GM23338 (cell line): ENCODE results near the gene IRAK1.

Experiments
- CREB1 ChIP-seq: fragments of 250-450 bp; sonication (Bioruptor Pico); IDR thresholded peaks from 2 replicates; pipeline ENCODE4 v1.5.0; 2020; ENCODE audit warnings: low read depth, mild to moderate bottlenecking, moderate library complexity
- EZH2 ChIP-seq: fragments of 200-600 bp; sonication (generic); IDR thresholded peaks from one replicate; pipeline ENCODE4 v1.8.0; 2017; ENCODE audit warnings: antibody characterized with exemption, mild to moderate bottlenecking, low read depth; ENCODE audit not compliant: unreplicated experiment
- EZH2phosphoT487 ChIP-seq: fragments of 200-600 bp; sonication (generic); IDR thresholded peaks from one replicate; pipeline ENCODE4 v1.8.1; 2018; ENCODE audit warnings: antibody characterized with exemption; ENCODE audit not compliant: unreplicated experiment
- POLR2AphosphoS5 ChIP-seq: IDR thresholded peaks from 2 replicates; pipeline ENCODE4 v1.6.1; 2016; ENCODE audit warnings: antibody characterized with exemption, low read depth
- STAT1 ChIP-seq: IDR thresholded peaks from one replicate; pipeline ENCODE4 v1.6.1; 2016; ENCODE audit warnings: antibody characterized with exemption; ENCODE audit not compliant: unreplicated experiment
- ZNF114 ChIP-seq: fragments of 250-450 bp; sonication (Bioruptor Pico); IDR thresholded peaks from 2 replicates; pipeline ENCODE4 v1.5.0; 2020; ENCODE audit warnings: mild to moderate bottlenecking, moderate library complexity
- TF ChIP-seq, protein P1 (sequence below), 2 experiments: fragments of 200-600 bp in 1 of 2; sonication (generic) in 1 of 2; conservative IDR thresholded peaks; 2 replicates each; pipeline versions ENCODE4 v1.5.1 to v1.6.1; 2016 to 2017; ENCODE audit warnings: antibody characterized with exemption in 2 of 2, low read depth in 2 of 2, mild to moderate bottlenecking in 2 of 2, moderate library complexity in 1 of 2
- TF ChIP-seq, protein P2 (sequence below): fragments of 250-450 bp; sonication (Bioruptor Pico); IDR thresholded peaks from 2 replicates; pipeline ENCODE4 v1.5.0; 2020; ENCODE audit warnings: mild to moderate bottlenecking, moderate library complexity
- TF ChIP-seq, protein P3 (sequence below): IDR thresholded peaks from one replicate; pipeline ENCODE4 v1.6.1; 2018; ENCODE audit warnings: antibody characterized with exemption; ENCODE audit not compliant: unreplicated experiment

DNA sequence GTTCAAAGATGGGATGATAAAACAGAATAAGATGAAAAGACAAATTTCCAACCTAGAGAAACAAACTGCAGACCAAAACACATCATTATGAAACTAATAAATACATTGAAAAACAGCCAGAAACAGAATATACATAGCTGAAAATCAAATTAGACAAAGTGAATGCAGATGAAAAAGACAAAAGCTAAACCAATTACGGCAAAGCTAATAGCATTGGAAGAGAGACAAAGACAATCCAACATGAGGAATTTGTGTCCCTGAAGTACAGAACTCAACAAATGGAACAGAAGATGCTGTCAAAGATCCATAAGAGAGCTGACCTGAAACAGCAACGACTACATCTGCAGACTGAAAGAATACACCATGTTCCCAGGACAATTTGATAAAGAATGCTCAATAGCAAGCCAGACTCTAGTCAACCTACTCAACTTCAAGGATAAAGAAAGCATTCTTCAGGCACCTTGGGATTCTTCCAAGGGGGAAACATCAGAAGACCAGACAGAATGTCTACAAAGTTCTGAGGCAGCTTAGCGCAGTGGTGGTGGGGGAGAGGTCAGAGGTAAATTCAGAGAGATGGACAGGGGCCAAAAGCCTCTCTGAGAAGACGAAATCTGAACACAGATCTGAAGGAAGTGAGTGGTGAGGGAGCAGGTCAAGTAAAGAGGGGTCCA, 27.4 kb upstream of the IRAK1 start:
- TF ChIP-seq STAT1 (no peak), ZNF114 (no peak), EZH2phosphoT487 (no peak), POLR2AphosphoS5 (no peak), EZH2 (no peak), CREB1 (CRISPR knock-in tag) (no peak)
- TF ChIP-seq, protein P1, sequence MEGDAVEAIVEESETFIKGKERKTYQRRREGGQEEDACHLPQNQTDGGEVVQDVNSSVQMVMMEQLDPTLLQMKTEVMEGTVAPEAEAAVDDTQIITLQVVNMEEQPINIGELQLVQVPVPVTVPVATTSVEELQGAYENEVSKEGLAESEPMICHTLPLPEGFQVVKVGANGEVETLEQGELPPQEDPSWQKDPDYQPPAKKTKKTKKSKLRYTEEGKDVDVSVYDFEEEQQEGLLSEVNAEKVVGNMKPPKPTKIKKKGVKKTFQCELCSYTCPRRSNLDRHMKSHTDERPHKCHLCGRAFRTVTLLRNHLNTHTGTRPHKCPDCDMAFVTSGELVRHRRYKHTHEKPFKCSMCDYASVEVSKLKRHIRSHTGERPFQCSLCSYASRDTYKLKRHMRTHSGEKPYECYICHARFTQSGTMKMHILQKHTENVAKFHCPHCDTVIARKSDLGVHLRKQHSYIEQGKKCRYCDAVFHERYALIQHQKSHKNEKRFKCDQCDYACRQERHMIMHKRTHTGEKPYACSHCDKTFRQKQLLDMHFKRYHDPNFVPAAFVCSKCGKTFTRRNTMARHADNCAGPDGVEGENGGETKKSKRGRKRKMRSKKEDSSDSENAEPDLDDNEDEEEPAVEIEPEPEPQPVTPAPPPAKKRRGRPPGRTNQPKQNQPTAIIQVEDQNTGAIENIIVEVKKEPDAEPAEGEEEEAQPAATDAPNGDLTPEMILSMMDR (conservative IDR thresholded peaks at IDR 0.05; ENCODE audit: low read depth in 2 of 2) = no peak
- TF ChIP-seq, protein P2, sequence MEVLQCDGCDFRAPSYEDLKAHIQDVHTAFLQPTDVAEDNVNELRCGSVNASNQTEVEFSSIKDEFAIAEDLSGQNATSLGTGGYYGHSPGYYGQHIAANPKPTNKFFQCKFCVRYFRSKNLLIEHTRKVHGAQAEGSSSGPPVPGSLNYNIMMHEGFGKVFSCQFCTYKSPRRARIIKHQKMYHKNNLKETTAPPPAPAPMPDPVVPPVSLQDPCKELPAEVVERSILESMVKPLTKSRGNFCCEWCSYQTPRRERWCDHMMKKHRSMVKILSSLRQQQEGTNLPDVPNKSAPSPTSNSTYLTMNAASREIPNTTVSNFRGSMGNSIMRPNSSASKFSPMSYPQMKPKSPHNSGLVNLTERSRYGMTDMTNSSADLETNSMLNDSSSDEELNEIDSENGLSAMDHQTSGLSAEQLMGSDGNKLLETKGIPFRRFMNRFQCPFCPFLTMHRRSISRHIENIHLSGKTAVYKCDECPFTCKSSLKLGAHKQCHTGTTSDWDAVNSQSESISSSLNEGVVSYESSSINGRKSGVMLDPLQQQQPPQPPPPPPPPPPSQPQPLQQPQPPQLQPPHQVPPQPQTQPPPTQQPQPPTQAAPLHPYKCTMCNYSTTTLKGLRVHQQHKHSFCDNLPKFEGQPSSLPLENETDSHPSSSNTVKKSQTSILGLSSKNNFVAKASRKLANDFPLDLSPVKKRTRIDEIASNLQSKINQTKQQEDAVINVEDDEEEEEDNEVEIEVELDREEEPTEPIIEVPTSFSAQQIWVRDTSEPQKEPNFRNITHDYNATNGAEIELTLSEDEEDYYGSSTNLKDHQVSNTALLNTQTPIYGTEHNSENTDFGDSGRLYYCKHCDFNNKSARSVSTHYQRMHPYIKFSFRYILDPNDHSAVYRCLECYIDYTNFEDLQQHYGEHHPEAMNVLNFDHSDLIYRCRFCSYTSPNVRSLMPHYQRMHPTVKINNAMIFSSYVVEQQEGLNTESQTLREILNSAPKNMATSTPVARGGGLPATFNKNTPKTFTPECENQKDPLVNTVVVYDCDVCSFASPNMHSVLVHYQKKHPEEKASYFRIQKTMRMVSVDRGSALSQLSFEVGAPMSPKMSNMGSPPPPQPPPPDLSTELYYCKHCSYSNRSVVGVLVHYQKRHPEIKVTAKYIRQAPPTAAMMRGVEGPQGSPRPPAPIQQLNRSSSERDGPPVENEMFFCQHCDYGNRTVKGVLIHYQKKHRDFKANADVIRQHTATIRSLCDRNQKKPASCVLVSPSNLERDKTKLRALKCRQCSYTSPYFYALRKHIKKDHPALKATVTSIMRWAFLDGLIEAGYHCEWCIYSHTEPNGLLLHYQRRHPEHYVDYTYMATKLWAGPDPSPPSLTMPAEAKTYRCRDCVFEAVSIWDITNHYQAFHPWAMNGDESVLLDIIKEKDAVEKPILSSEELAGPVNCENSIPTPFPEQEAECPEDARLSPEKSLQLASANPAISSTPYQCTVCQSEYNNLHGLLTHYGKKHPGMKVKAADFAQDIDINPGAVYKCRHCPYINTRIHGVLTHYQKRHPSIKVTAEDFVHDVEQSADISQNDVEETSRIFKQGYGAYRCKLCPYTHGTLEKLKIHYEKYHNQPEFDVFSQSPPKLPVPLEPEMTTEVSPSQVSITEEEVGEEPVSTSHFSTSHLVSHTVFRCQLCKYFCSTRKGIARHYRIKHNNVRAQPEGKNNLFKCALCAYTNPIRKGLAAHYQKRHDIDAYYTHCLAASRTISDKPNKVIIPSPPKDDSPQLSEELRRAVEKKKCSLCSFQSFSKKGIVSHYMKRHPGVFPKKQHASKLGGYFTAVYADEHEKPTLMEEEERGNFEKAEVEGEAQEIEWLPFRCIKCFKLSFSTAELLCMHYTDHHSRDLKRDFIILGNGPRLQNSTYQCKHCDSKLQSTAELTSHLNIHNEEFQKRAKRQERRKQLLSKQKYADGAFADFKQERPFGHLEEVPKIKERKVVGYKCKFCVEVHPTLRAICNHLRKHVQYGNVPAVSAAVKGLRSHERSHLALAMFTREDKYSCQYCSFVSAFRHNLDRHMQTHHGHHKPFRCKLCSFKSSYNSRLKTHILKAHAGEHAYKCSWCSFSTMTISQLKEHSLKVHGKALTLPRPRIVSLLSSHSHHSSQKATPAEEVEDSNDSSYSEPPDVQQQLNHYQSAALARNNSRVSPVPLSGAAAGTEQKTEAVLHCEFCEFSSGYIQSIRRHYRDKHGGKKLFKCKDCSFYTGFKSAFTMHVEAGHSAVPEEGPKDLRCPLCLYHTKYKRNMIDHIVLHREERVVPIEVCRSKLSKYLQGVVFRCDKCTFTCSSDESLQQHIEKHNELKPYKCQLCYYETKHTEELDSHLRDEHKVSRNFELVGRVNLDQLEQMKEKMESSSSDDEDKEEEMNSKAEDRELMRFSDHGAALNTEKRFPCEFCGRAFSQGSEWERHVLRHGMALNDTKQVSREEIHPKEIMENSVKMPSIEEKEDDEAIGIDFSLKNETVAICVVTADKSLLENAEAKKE (CRISPR knock-in tag) = no peak
- TF ChIP-seq, protein P3, sequence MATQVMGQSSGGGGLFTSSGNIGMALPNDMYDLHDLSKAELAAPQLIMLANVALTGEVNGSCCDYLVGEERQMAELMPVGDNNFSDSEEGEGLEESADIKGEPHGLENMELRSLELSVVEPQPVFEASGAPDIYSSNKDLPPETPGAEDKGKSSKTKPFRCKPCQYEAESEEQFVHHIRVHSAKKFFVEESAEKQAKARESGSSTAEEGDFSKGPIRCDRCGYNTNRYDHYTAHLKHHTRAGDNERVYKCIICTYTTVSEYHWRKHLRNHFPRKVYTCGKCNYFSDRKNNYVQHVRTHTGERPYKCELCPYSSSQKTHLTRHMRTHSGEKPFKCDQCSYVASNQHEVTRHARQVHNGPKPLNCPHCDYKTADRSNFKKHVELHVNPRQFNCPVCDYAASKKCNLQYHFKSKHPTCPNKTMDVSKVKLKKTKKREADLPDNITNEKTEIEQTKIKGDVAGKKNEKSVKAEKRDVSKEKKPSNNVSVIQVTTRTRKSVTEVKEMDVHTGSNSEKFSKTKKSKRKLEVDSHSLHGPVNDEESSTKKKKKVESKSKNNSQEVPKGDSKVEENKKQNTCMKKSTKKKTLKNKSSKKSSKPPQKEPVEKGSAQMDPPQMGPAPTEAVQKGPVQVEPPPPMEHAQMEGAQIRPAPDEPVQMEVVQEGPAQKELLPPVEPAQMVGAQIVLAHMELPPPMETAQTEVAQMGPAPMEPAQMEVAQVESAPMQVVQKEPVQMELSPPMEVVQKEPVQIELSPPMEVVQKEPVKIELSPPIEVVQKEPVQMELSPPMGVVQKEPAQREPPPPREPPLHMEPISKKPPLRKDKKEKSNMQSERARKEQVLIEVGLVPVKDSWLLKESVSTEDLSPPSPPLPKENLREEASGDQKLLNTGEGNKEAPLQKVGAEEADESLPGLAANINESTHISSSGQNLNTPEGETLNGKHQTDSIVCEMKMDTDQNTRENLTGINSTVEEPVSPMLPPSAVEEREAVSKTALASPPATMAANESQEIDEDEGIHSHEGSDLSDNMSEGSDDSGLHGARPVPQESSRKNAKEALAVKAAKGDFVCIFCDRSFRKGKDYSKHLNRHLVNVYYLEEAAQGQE = no peak
